HepG2 (cell line): ENCODE data around the gene PXMP4. TPM values are rescaled to one million over a fixed set of nuclear protein-coding genes. Genes with fewer than 3 reads are reported as not detected.

Source experiments
- ATF5 ChIP-seq: sonication (generic); formaldehyde crosslinking; IDR thresholded peaks from 2 replicates; pipeline ENCODE4 v1.4.0; 2020; ENCODE audit warnings: mild to moderate bottlenecking, low read depth, missing genetic modification reagents
- CTCF ChIP-seq: sonication (generic); formaldehyde crosslinking; IDR thresholded peaks from 2 replicates; pipeline ENCODE4 v1.5.0; 2020; ENCODE audit warnings: mild to moderate bottlenecking, missing genetic modification reagents, moderate library complexity
- DNMT3B ChIP-seq: conservative IDR thresholded peaks from 2 replicates; pipeline ENCODE4 v1.6.1; 2016; ENCODE audit warnings: missing biosample characterization, control low read depth
- DR1 ChIP-seq: sonication (generic); formaldehyde crosslinking; IDR thresholded peaks from 2 replicates; pipeline ENCODE4 v1.8.0; 2021; ENCODE audit warnings: mild to moderate bottlenecking, missing genetic modification reagents, inconsistent platforms
- ESRRA ChIP-seq: sonication (generic); formaldehyde crosslinking; IDR thresholded peaks from 2 replicates; pipeline ENCODE4 v1.5.1; 2020; ENCODE audit warnings: mild to moderate bottlenecking, low read depth, missing genetic modification reagents
- HOXA9 ChIP-seq: sonication (generic); formaldehyde crosslinking; IDR thresholded peaks from 2 replicates; pipeline ENCODE4 v1.8.1; 2022; ENCODE audit warnings: missing genetic modification reagents, mild to moderate bottlenecking, moderate library complexity, borderline replicate concordance
- KLF12 ChIP-seq: sonication (generic); formaldehyde crosslinking; IDR thresholded peaks from 2 replicates; pipeline ENCODE4 v1.4.0; 2020; ENCODE audit warnings: missing genetic modification reagents, borderline replicate concordance
- MAF1 ChIP-seq: sonication (generic); formaldehyde crosslinking; IDR thresholded peaks from 2 replicates; pipeline ENCODE4 v1.5.0; 2020; ENCODE audit warnings: missing genetic modification reagents, borderline replicate concordance
- RARA ChIP-seq: IDR thresholded peaks from 2 replicates; pipeline ENCODE4 v1.6.1; 2016; ENCODE audit warnings: missing genetic modification reagents, missing compliant biosample characterization
- TAF1 ChIP-seq: sonication (generic); formaldehyde crosslinking; IDR thresholded peaks from 2 replicates; pipeline ENCODE4 v1.4.0; 2020; ENCODE audit warnings: missing genetic modification reagents
- TBX2 ChIP-seq: sonication (generic); formaldehyde crosslinking; IDR thresholded peaks from 2 replicates; pipeline ENCODE4 v1.5.0; 2020; ENCODE audit warnings: missing genetic modification reagents, mild to moderate bottlenecking, borderline replicate concordance
- ZFP91 ChIP-seq: sonication (generic); formaldehyde crosslinking; IDR thresholded peaks from 2 replicates; pipeline ENCODE4 v1.9.0; 2022; ENCODE audit warnings: missing genetic modification reagents, mild to moderate bottlenecking, borderline replicate concordance
- ZNF382 ChIP-seq: sonication (generic); formaldehyde crosslinking; IDR thresholded peaks from 2 replicates; pipeline ENCODE4 v1.5.0; 2020; ENCODE audit warnings: missing genetic modification reagents, mild to moderate bottlenecking, borderline replicate concordance
- ZNF430 ChIP-seq: sonication (generic); formaldehyde crosslinking; IDR thresholded peaks from 2 replicates; pipeline ENCODE4 v1.9.0; 2021; ENCODE audit warnings: mild to moderate bottlenecking, missing genetic modification reagents
- ZNF496 ChIP-seq: sonication (generic); formaldehyde crosslinking; IDR thresholded peaks from 2 replicates; pipeline ENCODE4 v1.8.1; 2023; ENCODE audit warnings: mild to moderate bottlenecking, moderate library complexity, missing genetic modification reagents; ENCODE audit not compliant: insufficient replicate concordance
- ZNF512 ChIP-seq: sonication (generic); formaldehyde crosslinking; IDR thresholded peaks from 2 replicates; pipeline ENCODE4 v1.4.0; 2020; ENCODE audit warnings: mild to moderate bottlenecking, missing genetic modification reagents
- ZNF619 ChIP-seq: sonication (generic); formaldehyde crosslinking; IDR thresholded peaks from 2 replicates; pipeline ENCODE4 v1.4.0; 2020; ENCODE audit warnings: mild to moderate bottlenecking, missing genetic modification reagents
- ZNF781 ChIP-seq: sonication (generic); formaldehyde crosslinking; IDR thresholded peaks from 2 replicates; pipeline ENCODE4 v1.5.1; 2020; ENCODE audit warnings: borderline replicate concordance, mild to moderate bottlenecking, missing genetic modification reagents; ENCODE audit errors: not compliant biosample characterization
- ZNF878 ChIP-seq: sonication (generic); formaldehyde crosslinking; IDR thresholded peaks from 2 replicates; pipeline ENCODE4 v1.8.1; 2023; ENCODE audit warnings: mild to moderate bottlenecking, missing genetic modification reagents, moderate library complexity
- polyA plus RNA-seq, 8 experiments: library from polyadenylated mRNA; depleted of rRNA in 3 of 8; stranded (reverse) in 7 of 8; unstranded in 1 of 8; fragments of >200 nt; fragmentation: Illumina TruSeq in 4 of 8; extraction: Trizol in 4 of 8; gene quantifications; 2 replicates each; pipeline versions ENCODE4 v1.2.1 to v1.2.3, GENCODE V29; 2011 to 2016; ENCODE audit warnings: low read depth in 4 of 8, missing spikeins in 1 of 8, mixed read lengths in 1 of 8; ENCODE audit not compliant: insufficient read depth in 1 of 8
- total RNA-seq, 5 experiments: library from RNA; depleted of rRNA; stranded (reverse); fragments of >200 nt; fragmentation: Illumina TruSeq; extraction: Trizol; gene quantifications; 2 replicates each; pipeline ENCODE4 v1.2.3, GENCODE V29; 2016; ENCODE audit warnings: low read depth in 1 of 5

The PXMP4 gene
- total and polyA plus RNA-seq, 2 of the 13 experiments (the other 11 are each of a cell fraction or from before 2014, with no cell fraction given) = not detected

GRCh38 chr20:33686100-33686983 is 33.8 kb downstream of the PXMP4 start, which contains the start of gene E2F1 (continued):
- TF ChIP-seq CTCF (CRISPR knock-in tag) (peak; percentile 82), DR1 (CRISPR knock-in tag) (peak; percentile 93), ZNF382 (CRISPR knock-in tag) (no peak), TBX2 (CRISPR knock-in tag) (peak; percentile 90), ZNF512 (CRISPR knock-in tag) (0 out of 2 replicates have a peak, but pooled peaks have one; percentile 37), ZNF781 (peak; percentile 44), TAF1 (peak; percentile 53), MAF1 (CRISPR knock-in tag) (0 out of 2 replicates have a peak, but pooled peaks have one; percentile 48), ZNF878 (peak; percentile 98), KLF12 (CRISPR knock-in tag) (peak; percentile 87), ATF5 (CRISPR knock-in tag) (peak; percentile 35; the same call in 1 of the 2 replicates), ZNF619 (CRISPR knock-in tag) (peak; percentile 80; the same call in 1 of the 2 replicates), RARA (CRISPR knock-in tag) (peak; percentile 48; the same call in 1 of the 2 replicates), ZNF496 (CRISPR knock-in tag) (peak; percentile 53), HOXA9 (peak; percentile 98), DNMT3B (CRISPR knock-in tag) (no peak), ZNF430 (peak; percentile 91; the same call in 1 of the 2 replicates), ESRRA (CRISPR knock-in tag) (0 out of 2 replicates have a peak, but pooled peaks have one; percentile 74), ZFP91 (peak; percentile 78)
